ENCODE results near the gene UNC13A. TPM values are rescaled to one million over a fixed set of nuclear protein-coding genes. Genes with fewer than 3 reads are reported as not detected.

Gene UNC13A
- total RNA-seq: under 1 TPM; 0.02 TPM

DNA sequence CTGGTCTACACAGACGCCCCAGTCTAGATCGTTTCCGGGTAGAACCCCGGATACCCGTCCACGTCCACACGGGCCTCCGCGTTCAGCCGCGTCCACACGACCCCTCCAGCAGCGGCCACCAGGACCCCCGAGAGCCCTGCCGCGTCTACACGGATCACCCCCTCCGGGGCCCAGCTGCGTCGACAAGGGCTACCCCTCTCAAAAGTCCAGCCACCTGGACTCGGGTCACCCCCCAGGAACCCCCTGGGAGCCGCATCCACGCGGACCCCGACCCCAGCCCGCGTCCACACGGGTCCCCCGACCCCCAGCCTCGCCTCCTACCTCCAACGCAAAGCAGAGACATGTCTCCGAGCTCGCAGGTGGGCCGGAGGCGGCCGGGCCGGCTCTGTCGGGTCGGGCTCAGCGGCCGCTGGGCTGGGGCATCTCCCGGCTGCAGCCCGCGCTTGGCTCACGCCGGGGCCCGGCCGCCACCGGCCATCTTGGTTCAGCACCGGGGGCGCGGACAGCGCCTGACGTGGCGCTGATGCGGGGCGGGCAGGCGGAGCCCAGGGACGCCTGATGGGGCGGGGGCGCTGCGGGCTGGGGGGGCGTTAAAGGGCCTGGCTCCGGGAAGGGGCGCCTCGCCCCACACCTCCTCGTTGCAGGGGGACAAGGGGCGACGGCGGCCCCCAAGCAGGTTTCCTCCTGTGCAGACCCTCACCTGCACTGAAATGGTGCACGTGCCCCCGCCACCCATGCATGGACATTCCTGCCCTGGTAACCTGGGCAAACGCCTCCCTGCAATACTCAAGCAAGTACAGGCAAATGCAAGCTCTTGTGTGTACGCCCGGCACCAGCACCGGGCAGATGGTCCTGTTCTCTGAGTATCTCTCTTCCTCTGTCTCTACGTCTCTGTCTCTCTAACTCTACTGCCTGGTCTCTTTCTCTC, at the start of gene UNC13A:
UNC13A (minus strand) TSS at position 498 of the 928 bp plus-strand sequence; CDS start at position 343, 155 bp downstream.
- Mint-ChIP-seq H3K27me3 (peaks cover 52% of the 10 kb centered on the region), H3K36me3 (no peaks in the 10 kb centered on the region), H3K4me1 (ENCODE audit: low read depth) (peaks cover 9% of the 10 kb centered on the region), H3K27ac (no peak within 1 kb of the TSS), H3K9me3 (no peaks in the 10 kb centered on the region), H3K4me3 (no peak within 1 kb of the TSS)
- ChIA-PET POLR2A (no interaction called here), CTCF (interaction anchor here (1.1 kb wide), 1 partner anchor 192 kb away, joined by 3 read pairs; no protein-coding TSS in a partner anchor)
- intact Hi-C loops (cut with micrococcal nuclease): no loop called here
- DNase-seq: peak; percentile 62

DNA sequence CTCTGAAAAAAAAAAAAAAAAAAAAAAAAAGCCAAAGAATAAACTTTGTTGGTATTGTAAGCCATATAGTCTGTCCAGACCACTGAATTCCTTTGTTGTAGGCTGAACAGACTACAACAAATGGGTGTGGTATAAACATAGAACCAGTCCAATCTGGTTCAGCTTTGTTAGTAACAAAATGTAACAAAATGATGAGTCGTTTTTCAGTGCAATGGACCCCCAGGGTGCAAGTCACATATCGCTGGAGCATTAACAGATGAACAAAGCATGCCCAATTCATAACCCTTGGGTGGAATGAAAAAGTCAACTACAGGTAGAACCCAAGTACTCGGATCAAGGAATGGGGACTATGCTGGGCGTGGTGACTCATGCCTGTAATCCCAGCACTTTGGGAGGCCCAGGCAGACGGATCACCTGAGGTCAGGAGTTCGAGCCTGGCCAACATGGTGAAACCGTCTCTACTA, 49.6 kb upstream of the UNC13A start:
- CTCF ChIA-PET: interaction anchor here (1.2 kb wide), 1 partner anchor 13 kb away, joined by 3 read pairs; no protein-coding TSS in a partner anchor
- POLR2A ChIA-PET: interaction anchor here (1.0 kb wide), 1 partner anchor 13 kb away, joined by 3 read pairs; the partner anchor contains the start of gene FCHO1
- no peak overlapping the region for H3K27ac Mint-ChIP-seq

DNA sequence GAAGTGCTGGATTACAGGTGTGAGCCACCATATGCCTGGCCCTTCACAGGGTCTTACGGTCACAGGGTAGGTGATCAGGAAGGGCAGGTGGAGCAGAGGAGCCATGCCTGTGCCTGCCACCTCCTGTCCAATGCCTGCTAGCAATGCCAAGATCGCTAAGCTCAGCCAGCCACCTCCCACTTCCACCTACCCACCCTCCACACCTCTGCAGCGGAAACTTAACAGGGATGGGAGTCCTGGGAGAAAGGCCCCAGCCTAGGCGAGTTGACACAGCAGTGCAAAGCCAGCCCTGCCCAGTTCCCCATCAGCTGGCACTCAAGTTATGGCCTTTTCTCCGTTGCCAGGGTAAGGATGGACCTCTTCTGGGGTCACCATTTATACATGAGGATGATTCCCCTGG, 47.3 kb upstream of the UNC13A start:
- intact Hi-C loops (cut with micrococcal nuclease): no loop called here
- Mint-ChIP-seq H3K27ac (no peak overlapping the region), H3K4me3 (no peak overlapping the region), H3K36me3 (peaks cover 38% of the 10 kb centered on the region), H3K4me1 (ENCODE audit: low read depth) (peaks cover 21% of the 10 kb centered on the region), H3K27me3 (no peaks in the 10 kb centered on the region), H3K9me3 (no peaks in the 10 kb centered on the region)
- POLR2A ChIA-PET: interaction anchor here (0.6 kb wide), 1 partner anchor 220 kb away, joined by 4 read pairs; no protein-coding TSS in a partner anchor
- CTCF ChIA-PET: no interaction called here
- DNase-seq: no peak

More for the DNA sequence above, 49.6 kb upstream of the UNC13A start:
- Mint-ChIP-seq H3K36me3 (peaks cover 18% of the 10 kb centered on the region), H3K9me3 (no peaks in the 10 kb centered on the region), H3K27me3 (no peaks in the 10 kb centered on the region), H3K4me3 (no peak overlapping the region), H3K4me1 (ENCODE audit: low read depth) (peaks cover 8% of the 10 kb centered on the region)
- no peak for DNase-seq
- intact Hi-C loops (cut with micrococcal nuclease): no loop called here

DNA sequence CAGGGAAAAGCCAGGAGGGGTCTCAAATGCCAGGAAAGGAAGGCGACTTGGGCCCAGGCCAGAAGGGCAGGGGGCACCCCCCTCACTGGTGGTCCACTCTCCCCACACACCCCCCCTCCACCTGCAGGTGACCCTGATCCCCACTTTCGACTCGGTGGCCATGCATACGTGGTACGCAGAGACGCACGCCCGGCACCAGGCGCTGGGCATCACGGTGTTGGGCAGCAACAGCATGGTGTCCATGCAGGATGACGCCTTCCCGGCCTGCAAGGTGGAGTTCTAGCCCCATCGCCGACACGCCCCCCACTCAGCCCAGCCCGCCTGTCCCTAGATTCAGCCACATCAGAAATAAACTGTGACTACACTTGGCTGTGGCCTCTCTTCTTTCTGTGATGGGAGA, 46.0 kb upstream of the UNC13A start:
- CTCF ChIA-PET: no interaction called here
- intact Hi-C loops (cut with micrococcal nuclease): no loop called here
- H3K4me1 Mint-ChIP-seq (ENCODE audit: low read depth): peaks cover 21% of the 10 kb centered on the region
- no peaks in the 10 kb centered on the region for H3K9me3 Mint-ChIP-seq
- H3K27ac Mint-ChIP-seq: no peak overlapping the region
- POLR2A ChIA-PET: no interaction called here
- no peak overlapping the region for H3K4me3 Mint-ChIP-seq
- no peaks in the 10 kb centered on the region for H3K27me3 Mint-ChIP-seq
- H3K36me3 Mint-ChIP-seq: peaks cover 44% of the 10 kb centered on the region
- DNase-seq: no peak

DNA sequence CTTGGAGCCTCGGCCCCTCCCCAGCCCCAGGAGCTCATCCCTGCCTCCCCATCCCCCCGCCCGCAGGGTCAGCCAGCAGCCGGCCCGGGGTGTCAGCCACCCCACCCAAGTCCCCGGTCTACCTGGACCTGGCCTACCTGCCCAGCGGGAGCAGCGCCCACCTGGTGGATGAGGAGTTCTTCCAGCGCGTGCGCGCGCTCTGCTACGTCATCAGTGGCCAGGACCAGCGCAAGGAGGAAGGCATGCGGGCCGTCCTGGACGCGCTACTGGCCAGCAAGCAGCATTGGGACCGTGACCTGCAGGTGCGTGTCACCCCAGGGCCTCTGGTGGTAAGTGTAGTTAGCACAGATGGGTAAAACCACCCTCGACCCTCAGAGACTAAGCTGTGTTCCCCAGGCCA, 45.0 kb upstream of the UNC13A start:
- no peak overlapping the region for H3K4me3 Mint-ChIP-seq
- H3K27me3 Mint-ChIP-seq: no peaks in the 10 kb centered on the region
- no peak overlapping the region for H3K27ac Mint-ChIP-seq
- no peaks in the 10 kb centered on the region for H3K9me3 Mint-ChIP-seq
- peaks cover 42% of the 10 kb centered on the region for H3K36me3 Mint-ChIP-seq
- ChIA-PET POLR2A (interaction anchor here (0.6 kb wide), 1 partner anchor 14 kb away, joined by 3 read pairs; the partner anchor contains the start of gene MAP1S), CTCF (interaction anchor here (0.6 to 1.4 kb wide), 2 partner anchors 28 to 169 kb away, joined by 3 to 5 read pairs; no protein-coding TSS in a partner anchor)
- intact Hi-C loops (cut with micrococcal nuclease): no loop called here
- DNase-seq: no peak
- H3K4me1 Mint-ChIP-seq (ENCODE audit: low read depth): peaks cover 18% of the 10 kb centered on the region

DNA sequence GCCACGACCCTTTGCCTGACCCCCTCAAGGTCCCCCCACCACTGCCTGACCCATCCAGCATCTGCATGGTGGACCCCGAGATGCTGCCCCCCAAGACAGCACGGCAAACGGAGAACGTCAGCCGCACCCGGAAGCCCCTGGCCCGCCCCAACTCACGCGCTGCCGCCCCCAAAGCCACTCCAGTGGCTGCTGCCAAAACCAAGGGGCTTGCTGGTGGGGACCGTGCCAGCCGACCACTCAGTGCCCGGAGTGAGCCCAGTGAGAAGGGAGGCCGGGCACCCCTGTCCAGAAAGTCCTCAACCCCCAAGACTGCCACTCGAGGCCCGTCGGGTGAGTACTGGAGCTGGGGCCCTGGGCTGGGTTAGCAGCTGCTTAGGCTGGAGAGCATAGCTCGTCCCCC, 39.7 kb upstream of the UNC13A start:
- Mint-ChIP-seq H3K27ac (no peak overlapping the region), H3K4me1 (ENCODE audit: low read depth) (peaks cover 18% of the 10 kb centered on the region), H3K9me3 (no peaks in the 10 kb centered on the region), H3K36me3 (peaks cover 36% of the 10 kb centered on the region), H3K4me3 (no peak overlapping the region), H3K27me3 (no peaks in the 10 kb centered on the region)
- intact Hi-C loops (cut with micrococcal nuclease): no loop called here
- ChIA-PET CTCF (interaction anchor here (0.6 kb wide), 1 partner anchor 336 kb away, joined by 3 read pairs; no protein-coding TSS in a partner anchor), POLR2A (no interaction called here)
- DNase-seq: no peak

DNA sequence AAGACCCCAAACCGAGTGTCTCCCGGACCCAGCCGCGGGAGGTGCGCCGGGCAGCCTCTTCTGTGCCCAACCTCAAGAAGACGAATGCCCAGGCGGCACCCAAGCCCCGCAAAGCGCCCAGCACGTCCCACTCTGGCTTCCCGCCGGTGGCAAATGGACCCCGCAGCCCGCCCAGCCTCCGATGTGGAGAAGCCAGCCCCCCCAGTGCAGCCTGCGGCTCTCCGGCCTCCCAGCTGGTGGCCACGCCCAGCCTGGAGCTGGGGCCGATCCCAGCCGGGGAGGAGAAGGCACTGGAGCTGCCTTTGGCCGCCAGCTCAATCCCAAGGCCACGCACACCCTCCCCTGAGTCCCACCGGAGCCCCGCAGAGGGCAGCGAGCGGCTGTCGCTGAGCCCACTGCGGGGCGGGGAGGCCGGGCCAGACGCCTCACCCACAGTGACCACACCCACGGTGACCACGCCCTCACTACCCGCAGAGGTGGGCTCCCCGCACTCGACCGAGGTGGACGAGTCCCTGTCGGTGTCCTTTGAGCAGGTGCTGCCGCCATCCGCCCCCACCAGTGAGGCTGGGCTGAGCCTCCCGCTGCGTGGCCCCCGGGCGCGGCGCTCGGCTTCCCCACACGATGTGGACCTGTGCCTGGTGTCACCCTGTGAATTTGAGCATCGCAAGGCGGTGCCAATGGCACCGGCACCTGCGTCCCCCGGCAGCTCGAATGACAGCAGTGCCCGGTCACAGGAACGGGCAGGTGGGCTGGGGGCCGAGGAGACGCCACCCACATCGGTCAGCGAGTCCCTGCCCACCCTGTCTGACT, 39.0 kb upstream of the UNC13A start:
- peaks cover 30% of the 10 kb centered on the region for H3K36me3 Mint-ChIP-seq

DNA sequence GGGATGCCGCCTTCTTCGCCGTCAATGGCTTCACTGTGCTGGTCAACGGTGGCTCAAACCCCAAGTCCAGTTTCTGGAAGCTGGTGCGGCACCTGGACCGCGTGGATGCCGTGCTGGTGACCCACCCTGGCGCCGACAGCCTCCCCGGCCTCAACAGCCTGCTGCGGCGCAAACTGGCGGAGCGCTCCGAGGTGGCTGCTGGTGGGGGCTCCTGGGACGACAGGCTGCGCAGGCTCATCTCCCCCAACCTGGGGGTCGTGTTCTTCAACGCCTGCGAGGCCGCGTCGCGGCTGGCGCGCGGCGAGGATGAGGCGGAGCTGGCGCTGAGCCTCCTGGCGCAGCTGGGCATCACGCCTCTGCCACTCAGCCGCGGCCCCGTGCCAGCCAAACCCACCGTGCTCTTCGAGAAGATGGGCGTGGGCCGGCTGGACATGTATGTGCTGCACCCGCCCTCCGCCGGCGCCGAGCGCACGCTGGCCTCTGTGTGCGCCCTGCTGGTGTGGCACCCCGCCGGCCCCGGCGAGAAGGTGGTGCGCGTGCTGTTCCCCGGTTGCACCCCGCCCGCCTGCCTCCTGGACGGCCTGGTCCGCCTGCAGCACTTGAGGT, 38.1 kb upstream of the UNC13A start:
- Mint-ChIP-seq H3K4me1 (ENCODE audit: low read depth) (peaks cover 22% of the 10 kb centered on the region), H3K4me3 (no peak overlapping the region), H3K36me3 (peaks cover 28% of the 10 kb centered on the region), H3K27me3 (no peaks in the 10 kb centered on the region), H3K27ac (no peak overlapping the region), H3K9me3 (no peaks in the 10 kb centered on the region)
- DNase-seq: no peak
- ChIA-PET CTCF (interaction anchor here (1.0 to 1.9 kb wide), 5 partner anchors 22 to 129 kb away, joined by 3 to 6 read pairs (median 3); no protein-coding TSS in a partner anchor), POLR2A (no interaction called here)
- intact Hi-C loops (cut with micrococcal nuclease): no loop called here

More for the DNA sequence above, 39.0 kb upstream of the UNC13A start:
- Mint-ChIP-seq H3K27ac (no peak overlapping the region), H3K27me3 (no peaks in the 10 kb centered on the region), H3K9me3 (no peaks in the 10 kb centered on the region), H3K4me3 (no peak overlapping the region), H3K4me1 (ENCODE audit: low read depth) (peaks cover 18% of the 10 kb centered on the region)
- intact Hi-C loops (cut with micrococcal nuclease): no loop called here
- ChIA-PET CTCF (no interaction called here), POLR2A (no interaction called here)
- no peak for DNase-seq

DNA sequence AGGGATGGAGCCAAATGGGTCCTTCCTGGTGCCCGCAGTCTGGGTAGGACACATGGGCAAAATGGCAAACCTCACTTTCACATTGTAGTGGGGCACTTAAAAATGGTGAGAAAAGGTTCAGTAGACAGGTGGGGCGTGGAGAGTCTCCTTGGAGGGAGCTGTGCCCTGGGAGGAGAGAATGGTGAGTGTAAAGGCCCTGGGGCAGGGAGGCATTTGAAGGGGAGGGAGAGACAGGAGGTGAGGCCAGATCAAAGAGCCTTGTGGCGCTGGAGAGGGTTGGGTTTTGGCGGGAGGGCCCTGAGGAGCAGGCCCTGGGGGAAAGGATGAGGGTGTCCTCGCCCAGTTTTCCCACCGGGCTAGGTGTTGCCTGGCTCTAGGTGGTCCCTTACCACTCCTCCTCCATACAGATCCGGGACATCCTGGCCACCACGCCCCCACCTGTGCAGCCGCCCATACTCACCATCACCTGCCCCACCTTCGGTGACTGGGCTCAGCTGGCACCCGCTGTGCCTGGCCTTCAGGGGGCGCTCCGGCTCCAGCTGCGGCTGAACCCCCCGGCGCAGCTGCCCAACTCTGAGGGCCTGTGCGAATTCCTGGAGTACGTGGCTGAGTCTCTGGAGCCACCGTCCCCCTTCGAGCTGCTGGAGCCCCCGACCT, 37.4 kb upstream of the UNC13A start:
- H3K36me3 Mint-ChIP-seq: peaks cover 21% of the 10 kb centered on the region
- peak; percentile 25 for DNase-seq
- POLR2A ChIA-PET: no interaction called here

DNA sequence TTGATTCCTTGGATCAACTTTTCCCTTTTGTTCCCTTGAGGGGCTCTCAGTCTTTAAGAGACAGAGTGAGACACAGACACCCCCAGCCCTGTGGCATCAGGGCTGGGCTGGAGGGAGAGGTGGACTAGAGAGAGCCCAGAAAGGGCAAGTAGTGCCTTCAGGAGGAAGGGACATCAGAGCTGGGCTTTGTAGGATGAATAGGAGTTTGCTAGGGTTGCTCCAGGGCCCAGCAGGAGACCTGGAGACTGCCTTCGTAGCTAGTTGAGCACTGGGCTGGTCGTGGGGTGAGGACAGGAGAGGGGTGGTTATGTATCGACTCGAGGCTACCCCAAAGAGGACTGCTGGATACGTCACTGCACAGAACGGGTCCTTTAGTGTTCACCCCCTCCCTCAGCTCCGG, 36.5 kb upstream of the UNC13A start:
- Mint-ChIP-seq H3K36me3 (peaks cover 15% of the 10 kb centered on the region), H3K4me1 (ENCODE audit: low read depth) (peaks cover 23% of the 10 kb centered on the region), H3K27me3 (no peaks in the 10 kb centered on the region), H3K9me3 (no peaks in the 10 kb centered on the region), H3K4me3 (no peak overlapping the region), H3K27ac (no peak overlapping the region)
- ChIA-PET POLR2A (no interaction called here), CTCF (interaction anchor here (0.7 to 1.9 kb wide), 4 partner anchors 14 to 132 kb away, joined by 3 to 5 read pairs (median 3); no protein-coding TSS in a partner anchor)
- DNase-seq: no peak
- intact Hi-C loops (cut with micrococcal nuclease): no loop called here

More for the DNA sequence above, 37.4 kb upstream of the UNC13A start:
- CTCF ChIA-PET: interaction anchor here (0.6 to 1.9 kb wide), 8 partner anchors 13 to 131 kb away, joined by 3 to 6 read pairs (median 3); no protein-coding TSS in a partner anchor
- H3K4me1 Mint-ChIP-seq (ENCODE audit: low read depth): peaks cover 23% of the 10 kb centered on the region
- no peaks in the 10 kb centered on the region for H3K9me3 Mint-ChIP-seq
- intact Hi-C loops (cut with micrococcal nuclease): no loop called here
- no peak overlapping the region for H3K4me3 Mint-ChIP-seq
- H3K27ac Mint-ChIP-seq: no peak overlapping the region
- no peaks in the 10 kb centered on the region for H3K27me3 Mint-ChIP-seq

DNA sequence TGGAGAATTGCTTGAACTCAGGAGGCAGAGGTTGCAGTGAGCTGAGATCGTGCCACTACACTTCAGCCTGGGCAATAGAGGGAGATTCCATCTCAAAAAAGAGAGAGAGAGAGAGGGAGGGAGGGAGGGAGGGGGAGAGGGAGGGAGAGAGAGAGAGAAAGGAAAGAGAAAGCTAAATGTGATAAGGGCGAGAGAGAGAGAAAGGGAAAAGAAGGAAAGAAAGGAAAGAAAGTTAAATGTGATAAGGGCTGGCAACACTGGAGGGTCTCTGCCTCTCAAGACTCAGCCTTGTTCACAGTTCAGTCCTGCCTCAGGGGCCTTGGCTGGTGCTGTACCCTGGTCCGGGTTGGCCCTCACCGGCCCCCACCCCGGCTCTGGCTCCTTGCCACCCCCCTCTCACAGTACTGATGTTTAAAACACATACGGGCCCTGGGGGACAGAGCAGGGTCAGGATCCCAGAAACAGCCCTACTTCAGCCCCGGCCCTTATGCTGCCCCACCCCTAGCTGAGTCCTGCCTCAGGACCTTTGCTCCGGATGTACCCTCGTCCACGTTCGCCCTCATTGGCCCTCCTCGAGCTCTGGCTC, 34.6 kb upstream of the UNC13A start:
- H3K4me3 Mint-ChIP-seq: no peak overlapping the region
- H3K27me3 Mint-ChIP-seq: no peaks in the 10 kb centered on the region
- H3K4me1 Mint-ChIP-seq (ENCODE audit: low read depth): peaks cover 30% of the 10 kb centered on the region
- H3K36me3 Mint-ChIP-seq: peaks cover 14% of the 10 kb centered on the region
- intact Hi-C loops (cut with micrococcal nuclease): no loop called here
- no peak for DNase-seq
- ChIA-PET POLR2A (no interaction called here), CTCF (interaction anchor here (1.4 kb wide), 1 partner anchor 19 kb away, joined by 3 read pairs; no protein-coding TSS in a partner anchor)
- no peak overlapping the region for H3K27ac Mint-ChIP-seq
- no peaks in the 10 kb centered on the region for H3K9me3 Mint-ChIP-seq

Data from activated CD4-positive, alpha-beta memory T cell treated with anti-CD3 and anti-CD28 coated beads for 36 hours (primary cell).